Measurements from ENCODE around the gene SKA1.
"Not testable (repeated sequence)": the region's sequence is repeated elsewhere in the genome, so short reads cannot be mapped to it uniquely, and the experiment has no call there.

SKA1 gene

GRCh38 chr18:50396005-50396660, 21.3 kb downstream of the SKA1 start:
- no peak for DNase-seq

GRCh38 chr18:50397023-50397422, 22.2 kb downstream of the SKA1 start:
- no peak for DNase-seq

GRCh38 chr18:50398099-50398498, 23.3 kb downstream of the SKA1 start:
- no peak for DNase-seq

GRCh38 chr18:50398947-50399346, 24.1 kb downstream of the SKA1 start:
- no peak for DNase-seq

GRCh38 chr18:50399582-50399981, 24.7 kb downstream of the SKA1 start:
- no peak for DNase-seq

GRCh38 chr18:50400438-50400837, 25.6 kb downstream of the SKA1 start:
- not testable (repeated sequence) for DNase-seq

GRCh38 chr18:50401295-50401694, 26.4 kb downstream of the SKA1 start:
- no peak for DNase-seq

- peak; percentile 34 for DNase-seq
Measured at GRCh38 chr18:50401888-50402287, 27.0 kb downstream of the SKA1 start.

- not testable (repeated sequence) for DNase-seq
Measured at GRCh38 chr18:50404752-50405581, 30.1 kb downstream of the SKA1 start.

- no peak for DNase-seq
Measured at GRCh38 chr18:50405582-50406271, 30.9 kb downstream of the SKA1 start.

GRCh38 chr18:50409236-50409635, 34.4 kb downstream of the SKA1 start:
- no peak for DNase-seq

- no peak for DNase-seq
Measured at GRCh38 chr18:50410008-50410407, 35.2 kb downstream of the SKA1 start.

- DNase-seq: peak; percentile 11
Measured at GRCh38 chr18:50410894-50411293, 36.0 kb downstream of the SKA1 start.

GRCh38 chr18:50416832-50417231, 42.0 kb downstream of the SKA1 start:
- DNase-seq: not testable (repeated sequence)

GRCh38 chr18:50417705-50418104, 42.9 kb downstream of the SKA1 start:
- not testable (repeated sequence) for DNase-seq

GRCh38 chr18:50418650-50419049, 43.8 kb downstream of the SKA1 start:
- no peak for DNase-seq

- no peak for DNase-seq
Measured at GRCh38 chr18:50422286-50422898, 47.5 kb downstream of the SKA1 start.

GRCh38 chr18:50424877-50425690, 50.2 kb downstream of the SKA1 start:
- peak; percentile 82 for DNase-seq

GRCh38 chr18:50427896-50428295, 53.0 kb downstream of the SKA1 start:
- peak; percentile 87 for DNase-seq

- DNase-seq: peak; percentile 24
Measured at GRCh38 chr18:50428531-50429206, 53.8 kb downstream of the SKA1 start.

GRCh38 chr18:50429207-50429948, 54.5 kb downstream of the SKA1 start:
- peak; percentile 42 for DNase-seq
